ENCODE measurements around the gene PGLYRP1. TPM values are rescaled to one million over a fixed set of nuclear protein-coding genes. Genes with fewer than 3 reads are reported as not detected.

PGLYRP1 gene
- total and polyA plus RNA-seq, 4 donors, result 1.0 to 21.7 (median 1.2) TPM

GRCh38 chr19:46002678-46003275, 20.1 kb downstream of the PGLYRP1 start:
- 97 to 98% methylated on average over 14 to 15 of the region's 15 CpGs for WGBS, 2 donors

GRCh38 chr19:46000491-46001246, 22.2 kb downstream of the PGLYRP1 start:
- DNase-seq, result peak in 1 of 3 donors; percentile 44
- 3 to 6% methylated on average over 32 to 34 of the region's 34 CpGs for WGBS, 2 donors
- Histone ChIP-seq H3K27ac (ENCODE audit: low read depth in 1 of 2, low read length in 1 of 2) (no peak overlapping the region), H3K4me3 (no peak overlapping the region), H3K9me3 (ENCODE audit: control insufficient read depth in 4 of 4, insufficient read depth in 3 of 4, low read length in 3 of 4) (no peaks in the 10 kb centered on the region), H3K36me3 (ENCODE audit: control insufficient read depth in 4 of 4, insufficient read depth in 4 of 4, low read length in 4 of 4) (no peaks in the 10 kb centered on the region), H3K27me3 (ENCODE audit: control insufficient read depth in 3 of 3, insufficient read depth in 3 of 3, low read length in 2 of 3) (no peaks in the 10 kb centered on the region), H3K4me1 (ENCODE audit: control insufficient read depth in 5 of 5, insufficient read depth in 5 of 5, low read length in 5 of 5) (peaks cover 3 to 18% (median 12%) of the 10 kb centered on the region in 5 donors), H3K9ac (ENCODE audit: insufficient read depth in 1 of 2, low read length in 2 of 2) (no peak overlapping the region)
- no peak for TF ChIP-seq CTCF (IDR thresholded peaks at IDR 0.05; ENCODE audit: control extremely low read depth, extremely low read depth)
- peak; percentile 47 for ATAC-seq (ENCODE audit: insufficient read depth, low FRiP score)

More at GRCh38 chr19:46002678-46003275, 20.1 kb downstream of the PGLYRP1 start:
- DNase-seq (no peak), ATAC-seq (ENCODE audit: insufficient read depth, low FRiP score) (no peak)
- no peak overlapping the region for H3K9ac ChIP-seq (ENCODE audit: insufficient read depth in 1 of 2, low read length in 2 of 2)
- no peak overlapping the region for H3K27ac ChIP-seq (ENCODE audit: low read depth in 1 of 2, low read length in 1 of 2)
- peaks cover 0 to 15% (median 7%) of the 10 kb centered on the region in 5 donors for H3K4me1 ChIP-seq (ENCODE audit: control insufficient read depth in 5 of 5, insufficient read depth in 5 of 5, low read length in 5 of 5)
- H3K36me3 ChIP-seq (ENCODE audit: control insufficient read depth in 4 of 4, insufficient read depth in 4 of 4, low read length in 4 of 4), result peaks cover 0 to 3% (median 1%) of the 10 kb centered on the region in 4 donors
- no peaks in the 10 kb centered on the region for H3K9me3 ChIP-seq (ENCODE audit: control insufficient read depth in 4 of 4, insufficient read depth in 3 of 4, low read length in 3 of 4)
- H3K4me3 ChIP-seq, result no peak overlapping the region
- no peak for TF ChIP-seq CTCF (IDR thresholded peaks at IDR 0.05; ENCODE audit: control extremely low read depth, extremely low read depth)
- H3K27me3 ChIP-seq (ENCODE audit: control insufficient read depth in 3 of 3, insufficient read depth in 3 of 3, low read length in 2 of 3), result no peaks in the 10 kb centered on the region

- Histone ChIP-seq H3K27ac (ENCODE audit: low read depth in 1 of 2, low read length in 1 of 2) (no peak overlapping the region), H3K9me3 (ENCODE audit: control insufficient read depth in 4 of 4, insufficient read depth in 3 of 4, low read length in 3 of 4) (no peaks in the 10 kb centered on the region), H3K4me1 (ENCODE audit: control insufficient read depth in 5 of 5, insufficient read depth in 5 of 5, low read length in 5 of 5) (peaks cover 3 to 20% (median 12%) of the 10 kb centered on the region in 5 donors), H3K36me3 (ENCODE audit: control insufficient read depth in 4 of 4, insufficient read depth in 4 of 4, low read length in 4 of 4) (no peaks in the 10 kb centered on the region), H3K4me3 (no peak overlapping the region), H3K9ac (ENCODE audit: insufficient read depth in 1 of 2, low read length in 2 of 2) (no peak overlapping the region), H3K27me3 (ENCODE audit: control insufficient read depth in 3 of 3, insufficient read depth in 3 of 3, low read length in 2 of 3) (no peaks in the 10 kb centered on the region)
- no peak for ATAC-seq (ENCODE audit: insufficient read depth, low FRiP score)
- no peak for TF ChIP-seq CTCF (IDR thresholded peaks at IDR 0.05; ENCODE audit: control extremely low read depth, extremely low read depth)
- peak in 1 of 3 donors; percentile 37 for DNase-seq
- 18 to 23% methylated on average over 14 of the region's 14 CpGs for WGBS, 2 donors
Observed at GRCh38 chr19:45999653-46000121, 23.2 kb downstream of the PGLYRP1 start.
